Measurements from ENCODE around the gene SPAG17.
A peak's percentile ranks its signal among the peaks of the same experiment; 100 is the strongest.

The SPAG17 gene

DNA sequence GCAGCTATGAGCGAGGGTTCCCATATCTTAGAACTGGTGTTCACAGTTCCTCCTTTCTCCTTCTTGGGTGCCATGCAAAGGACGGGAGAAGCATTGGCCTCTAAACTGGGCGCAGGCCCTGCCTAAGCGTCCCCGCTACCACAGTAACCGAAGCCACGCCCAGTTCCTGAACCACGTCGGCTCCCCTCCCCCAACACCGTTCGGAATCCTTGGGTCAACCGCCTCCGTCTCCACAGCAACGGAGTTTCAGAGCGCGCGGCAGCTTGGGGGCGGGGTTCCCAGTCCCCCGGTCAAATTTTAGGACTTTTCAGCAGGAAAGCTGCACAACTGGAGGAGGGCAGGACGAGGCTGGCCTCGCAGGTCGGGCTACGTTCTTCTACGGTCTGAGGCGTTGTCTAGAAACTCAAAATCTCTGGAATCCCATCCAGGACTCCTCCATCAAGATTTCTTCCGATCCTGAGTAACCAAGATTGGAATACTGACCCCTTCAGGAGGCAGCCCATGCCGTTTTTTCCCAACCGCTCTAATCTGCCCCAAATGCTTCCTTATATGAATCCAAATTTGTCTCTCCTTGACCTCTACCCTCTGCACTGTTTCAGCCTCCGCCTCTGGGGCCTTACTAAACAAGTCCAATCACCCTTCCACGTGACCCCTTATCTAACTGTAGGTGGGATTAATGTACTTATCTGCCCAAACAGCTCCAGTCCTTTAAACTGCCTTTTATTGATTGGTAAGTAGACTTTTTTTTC lies at the start of gene SPAG17:
Gene SPAG17, minus strand, starts transcription at position 145 of the 749 bp plus-strand sequence. Its CDS starts 71 bp downstream, at position 74.
- peak in 30 of 56 donors; percentile 0 to 52 (median 10) for DNase-seq

DNA sequence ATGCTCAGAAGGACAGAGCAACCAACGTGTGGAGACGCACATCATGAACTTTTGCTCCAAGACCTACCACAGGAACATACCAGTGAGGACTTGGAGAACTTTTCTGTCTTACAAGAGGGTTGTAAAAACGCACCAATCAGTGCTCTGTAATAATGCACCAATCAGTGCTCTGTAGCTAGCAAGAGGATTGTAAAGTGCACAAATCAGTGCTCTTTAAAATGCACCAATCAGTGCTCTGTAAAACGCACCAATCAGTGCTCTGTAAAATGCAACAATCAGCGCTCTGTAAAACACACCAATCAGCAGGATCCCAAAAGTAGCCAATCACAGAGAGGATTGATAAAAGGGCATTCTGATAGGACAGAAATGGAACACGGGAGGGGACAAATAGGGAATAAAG lies 40.4 kb upstream of the SPAG17 start:
- DNase-seq: no peak

DNA sequence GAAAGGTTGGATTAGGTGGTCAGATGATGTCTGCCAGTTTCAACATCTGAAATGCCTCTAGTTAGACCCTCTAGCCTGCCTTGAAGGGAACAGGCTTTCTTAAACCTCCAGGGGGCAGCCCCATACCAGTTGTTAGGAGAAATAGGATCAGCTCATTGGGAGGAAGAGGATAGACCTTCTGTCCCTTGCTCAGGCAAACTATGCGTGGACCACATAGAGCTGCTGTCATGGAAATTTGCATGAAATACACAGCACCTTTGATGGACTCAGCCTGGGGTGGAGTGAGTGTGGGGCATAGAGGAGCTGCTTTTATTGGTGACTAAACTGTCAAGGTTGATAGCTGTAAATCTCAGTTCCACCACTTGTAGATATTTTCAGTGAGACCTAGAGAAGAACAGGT lies 38.4 kb upstream of the SPAG17 start:
- DNase-seq: no peak

DNA sequence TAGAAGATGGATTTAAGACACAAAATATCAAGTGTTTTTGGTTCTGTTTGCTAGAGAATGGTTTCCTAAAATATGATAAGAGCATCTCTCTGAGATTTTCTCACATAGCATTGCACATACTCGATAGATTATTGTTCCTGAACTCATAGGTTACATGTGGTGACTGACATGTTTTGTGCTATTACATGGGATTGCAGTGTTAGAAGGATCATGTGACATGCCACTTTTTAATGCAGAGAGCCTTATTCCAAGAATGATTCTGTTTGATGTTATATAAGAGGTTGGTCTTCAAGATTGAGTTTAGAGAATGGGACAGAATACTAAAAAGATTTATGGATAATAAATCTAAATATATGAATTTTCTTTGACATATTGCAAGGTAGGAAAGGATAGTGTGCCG lies 34.4 kb upstream of the SPAG17 start:
- no peak for DNase-seq

DNA sequence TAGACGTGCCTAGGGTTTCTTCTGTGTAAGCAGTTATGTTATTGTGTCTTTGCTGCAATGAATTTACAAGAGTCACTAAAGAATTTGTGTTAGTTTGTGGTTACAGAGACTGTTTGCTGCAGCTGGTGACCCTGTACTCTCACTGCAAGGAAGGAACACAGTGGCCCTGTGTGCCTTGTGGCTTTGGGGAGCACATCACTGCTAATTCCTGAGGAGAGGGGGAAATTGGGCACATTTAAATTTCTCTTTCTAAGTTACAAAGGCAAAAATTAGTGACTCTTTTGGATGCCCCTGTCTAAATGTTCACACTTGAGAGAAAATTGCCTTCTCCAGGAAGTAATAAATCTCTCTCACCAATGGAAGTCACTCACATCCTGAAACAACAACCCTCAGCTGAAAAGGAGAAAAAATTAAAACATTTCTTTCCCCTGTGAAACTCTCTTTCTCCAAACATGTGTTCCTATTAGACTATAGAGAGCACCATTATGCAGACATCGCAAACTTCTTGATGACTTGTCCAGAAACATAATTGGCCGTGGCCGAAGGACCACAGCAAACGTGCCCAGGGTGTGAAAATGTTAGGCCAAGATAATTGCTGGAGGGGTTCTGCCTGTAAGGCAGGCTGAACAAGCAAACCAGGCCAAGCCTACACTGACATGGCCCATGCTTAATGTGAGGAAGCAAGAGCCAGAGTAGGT lies 32.3 kb upstream of the SPAG17 start:
- DNase-seq: no peak

DNA sequence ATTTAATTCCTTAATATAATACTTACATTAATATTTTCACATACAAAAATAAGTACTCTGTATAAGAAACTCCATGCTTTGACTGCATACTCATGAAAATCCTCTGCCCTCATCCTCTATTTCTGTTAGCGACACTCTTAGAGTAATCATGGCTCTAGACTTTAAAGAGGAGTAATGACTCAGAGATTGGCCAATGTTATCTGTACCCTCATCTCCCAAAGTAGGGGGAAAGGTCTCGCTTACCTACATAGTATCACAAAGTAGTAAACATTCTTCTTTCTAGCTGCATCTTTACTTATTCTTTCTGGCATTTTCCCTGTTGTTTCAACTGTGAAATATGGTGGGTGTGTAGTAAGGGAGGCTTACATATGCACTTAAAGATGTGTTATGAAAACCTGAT lies 29.8 kb upstream of the SPAG17 start:
- no peak for DNase-seq

DNA sequence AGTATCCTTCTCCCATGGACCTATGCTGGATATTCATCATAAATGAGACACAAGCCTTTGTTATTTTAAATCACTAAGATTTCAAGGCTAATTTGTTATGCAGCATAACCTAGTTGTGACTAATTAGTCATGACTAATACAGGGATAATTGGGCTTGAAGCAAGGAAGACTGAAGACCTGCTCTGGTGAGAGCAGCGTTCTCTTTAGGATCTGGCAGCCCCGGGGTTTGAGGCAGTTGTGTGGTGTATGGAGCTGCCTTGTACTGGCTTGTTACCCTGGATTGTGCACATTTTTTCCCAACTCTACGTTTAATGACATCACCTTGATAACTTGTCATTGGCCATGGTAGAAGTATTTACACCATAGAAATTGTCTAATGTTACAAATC lies 25.7 kb upstream of the SPAG17 start:
- DNase-seq: no peak

DNA sequence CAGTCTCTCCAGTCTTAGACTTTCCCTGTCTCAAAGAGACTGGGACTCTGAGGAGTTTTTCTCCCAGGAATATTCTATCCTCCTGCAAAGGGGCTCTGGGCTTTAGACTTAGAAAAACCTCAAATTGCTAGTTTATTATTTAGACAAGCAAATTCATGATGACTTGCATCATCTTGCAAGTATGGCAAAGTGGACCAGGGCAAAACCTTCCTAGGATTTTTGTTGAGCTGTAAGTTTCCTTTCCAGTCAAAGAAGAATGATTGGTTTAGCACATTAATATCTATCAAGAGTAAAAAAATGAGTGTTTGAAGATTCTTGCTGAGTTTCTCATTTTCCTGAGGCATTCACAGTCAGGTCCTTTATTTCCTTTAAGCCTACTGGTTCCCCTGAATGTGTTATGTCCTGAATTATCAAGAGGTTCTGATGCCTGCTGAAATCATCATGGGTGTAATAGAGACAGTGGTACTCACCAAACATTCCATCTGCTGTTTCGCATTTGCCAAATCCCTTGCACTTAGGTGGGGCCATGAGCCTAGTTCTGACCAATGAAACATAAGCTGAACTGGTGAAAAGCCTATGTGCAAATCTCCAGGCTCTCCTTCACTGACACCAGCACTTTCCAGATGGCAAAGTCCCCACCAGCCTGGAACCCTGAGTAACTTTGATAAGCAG lies 25.2 kb upstream of the SPAG17 start:
- DNase-seq: no peak

DNA sequence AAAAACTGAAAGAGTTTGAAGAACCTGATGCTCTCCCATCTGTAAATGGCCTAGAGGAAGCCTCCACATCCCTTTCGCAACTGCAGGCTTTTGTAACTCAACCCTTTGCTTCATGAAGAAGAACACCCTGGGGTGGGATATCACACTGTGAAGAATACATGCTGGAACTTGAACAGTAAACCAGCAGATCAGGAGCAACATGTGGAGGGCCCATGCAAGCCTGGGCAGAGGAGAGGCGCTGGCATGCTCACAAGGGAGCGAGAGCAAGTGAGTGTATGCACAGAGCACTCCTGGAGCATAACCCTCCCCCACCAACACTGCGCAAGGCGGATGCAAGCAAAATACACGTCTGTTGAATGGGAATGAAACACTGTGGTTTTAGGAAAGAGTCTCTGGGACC lies 24.6 kb upstream of the SPAG17 start:
- DNase-seq: no peak

DNA sequence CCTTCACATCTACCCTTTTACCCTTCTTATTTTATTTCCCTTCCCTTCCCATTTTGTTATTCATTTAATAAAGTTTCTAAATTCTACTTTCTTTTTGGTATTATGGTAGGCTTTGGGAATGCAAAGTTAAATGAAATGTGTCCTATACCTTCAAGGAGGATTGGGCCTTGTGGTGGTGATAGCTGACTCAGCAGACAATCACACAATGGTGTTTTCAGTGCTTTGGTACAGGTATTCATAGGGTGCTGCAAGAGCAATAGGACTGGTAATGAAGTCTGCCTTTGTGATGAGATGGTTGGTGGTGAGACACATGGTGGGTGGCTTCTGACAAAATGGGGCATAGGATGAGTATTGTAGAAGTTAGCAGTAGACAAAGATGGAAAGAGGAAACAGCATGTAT lies 21.9 kb upstream of the SPAG17 start:
- DNase-seq: no peak

DNA sequence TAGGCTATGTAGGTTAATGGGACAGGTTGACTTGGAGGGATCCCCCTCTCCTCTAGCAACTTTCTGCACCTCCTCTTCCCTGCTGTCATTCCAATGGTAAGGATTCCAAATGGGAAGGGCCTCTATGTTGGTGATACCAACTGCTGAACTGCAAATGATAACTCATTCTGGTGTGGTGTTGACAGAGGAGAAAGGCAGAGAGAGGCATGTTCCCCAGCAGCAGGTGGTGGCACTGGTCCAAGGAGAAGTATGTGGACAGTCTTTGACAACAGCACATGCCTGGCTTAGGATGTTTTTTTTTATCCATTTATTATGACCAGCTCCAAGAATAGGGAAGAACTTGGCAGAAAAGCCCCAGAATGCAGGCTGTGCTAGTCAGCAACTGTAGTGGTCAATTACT lies 19.6 kb upstream of the SPAG17 start:
- no peak for DNase-seq

DNA sequence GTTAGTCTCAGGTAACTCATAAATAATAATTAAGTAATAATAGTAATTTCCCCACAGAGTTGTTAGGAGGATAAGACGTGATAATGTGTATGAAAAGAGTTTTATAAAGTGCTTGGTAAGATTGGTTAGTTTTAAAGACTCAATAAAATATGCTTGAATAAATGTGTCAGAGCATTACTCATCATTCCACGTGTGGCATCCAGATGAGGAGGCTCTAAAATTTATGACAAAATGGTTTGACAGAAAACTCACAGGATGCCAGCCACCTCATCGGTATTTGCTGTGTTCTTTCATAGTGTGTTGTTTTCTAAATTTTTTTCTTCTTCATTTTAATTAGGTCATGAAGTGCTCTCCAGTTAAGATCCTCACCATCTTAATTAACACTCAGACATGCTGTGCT lies 19.1 kb upstream of the SPAG17 start:
- no peak for DNase-seq

DNA sequence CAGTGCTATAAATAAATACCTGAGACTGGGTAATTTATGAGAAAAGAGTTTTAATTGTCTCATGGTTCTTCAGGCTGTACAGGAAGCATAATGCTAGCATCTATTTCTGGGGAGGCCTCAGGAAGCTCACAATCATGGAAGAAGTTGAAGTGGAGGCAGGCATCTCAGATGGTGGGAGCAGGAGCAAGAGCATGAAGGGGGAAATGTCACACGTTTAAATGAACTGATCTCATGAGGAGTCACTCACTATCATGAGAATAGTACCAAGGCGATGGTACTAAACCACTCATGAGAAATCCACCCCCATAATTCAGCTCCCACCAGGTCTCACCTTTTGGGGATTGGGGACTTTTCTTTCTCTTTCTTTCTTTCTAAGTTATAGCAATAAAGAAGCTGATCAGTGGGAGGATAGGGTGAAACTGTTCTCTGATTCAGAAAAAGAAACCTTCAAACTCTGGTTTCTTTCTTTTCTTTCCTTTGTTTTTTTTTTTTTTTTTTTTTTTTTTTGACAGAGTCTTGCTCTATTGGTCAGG lies 17.1 kb upstream of the SPAG17 start:
- no peak for DNase-seq

DNA sequence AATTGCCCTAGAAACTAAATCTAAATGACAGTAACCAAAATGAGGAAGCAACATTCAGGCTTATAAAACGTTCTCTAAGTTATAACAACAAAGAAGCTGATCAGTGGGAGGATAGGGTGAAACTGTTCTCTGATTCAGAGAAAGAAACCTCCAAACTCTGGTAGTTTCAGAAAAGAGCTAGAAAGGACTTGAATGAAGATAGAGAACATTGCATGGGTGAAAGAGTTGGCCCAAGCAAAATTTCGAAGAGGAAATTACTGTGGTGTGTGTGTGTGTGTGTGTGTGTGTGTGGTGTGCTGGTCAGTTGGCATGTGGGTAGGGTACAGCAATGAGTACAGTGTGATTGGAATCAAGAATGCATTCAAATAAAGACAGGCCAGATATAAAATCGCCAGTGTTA lies 16.5 kb upstream of the SPAG17 start:
- no peak for DNase-seq

DNA sequence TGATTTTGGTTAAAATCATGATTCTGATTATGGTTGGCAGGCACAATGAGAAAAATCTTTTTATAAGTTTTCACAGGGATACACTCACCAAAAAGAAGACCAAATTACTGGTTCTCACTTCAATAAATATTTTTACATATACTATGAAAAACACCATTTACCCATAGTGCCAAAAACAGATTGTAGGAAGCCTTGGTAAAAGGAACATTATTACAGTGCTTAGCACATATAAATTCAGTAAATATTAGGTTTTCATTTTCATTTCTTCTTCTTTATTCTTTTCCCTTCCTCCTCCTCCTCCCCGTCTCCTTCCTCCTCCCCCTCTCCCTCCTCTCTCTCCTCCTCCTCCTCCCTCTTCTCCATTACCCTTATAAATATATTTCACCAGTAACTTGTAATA lies 15.8 kb upstream of the SPAG17 start:
- DNase-seq: no peak

DNA sequence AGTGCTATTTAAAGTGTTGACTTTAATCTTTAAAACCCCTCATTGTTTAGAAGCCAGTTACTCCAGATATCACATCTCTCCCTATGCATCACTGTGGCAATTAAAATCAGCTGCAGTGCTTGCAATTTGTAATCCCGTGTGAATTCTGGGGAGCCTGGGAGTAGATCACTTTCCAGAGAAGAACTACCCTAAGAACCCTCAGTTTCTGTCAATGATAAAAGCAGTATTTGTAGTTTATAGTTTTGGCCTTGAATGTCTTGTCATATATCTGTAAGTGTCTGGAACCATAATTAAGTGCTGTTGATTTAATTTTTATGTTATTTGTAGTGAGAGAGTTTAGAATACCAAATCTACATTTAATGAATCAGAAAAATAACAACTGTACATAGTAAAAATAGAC lies 5.5 kb upstream of the SPAG17 start:
- no peak for DNase-seq

DNA sequence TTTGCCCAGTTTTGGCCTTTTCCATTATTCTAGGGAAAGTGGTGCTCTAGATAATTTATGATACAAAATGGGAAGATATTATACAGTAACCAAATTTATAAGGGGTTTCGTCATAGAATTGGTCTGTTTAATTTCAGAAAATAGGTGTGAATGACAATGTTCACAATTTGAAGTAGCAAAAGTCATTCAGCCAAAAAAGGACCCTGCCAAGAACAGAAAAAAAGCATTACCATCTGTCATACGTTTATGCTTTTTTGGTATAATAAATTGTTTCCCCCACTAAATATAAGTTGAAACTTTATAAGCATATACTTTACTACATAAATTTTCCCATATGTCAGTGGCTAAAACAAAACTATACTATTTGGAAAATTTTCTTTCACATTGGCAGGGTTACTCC lies 4.5 kb upstream of the SPAG17 start:
- no peak for DNase-seq

DNA sequence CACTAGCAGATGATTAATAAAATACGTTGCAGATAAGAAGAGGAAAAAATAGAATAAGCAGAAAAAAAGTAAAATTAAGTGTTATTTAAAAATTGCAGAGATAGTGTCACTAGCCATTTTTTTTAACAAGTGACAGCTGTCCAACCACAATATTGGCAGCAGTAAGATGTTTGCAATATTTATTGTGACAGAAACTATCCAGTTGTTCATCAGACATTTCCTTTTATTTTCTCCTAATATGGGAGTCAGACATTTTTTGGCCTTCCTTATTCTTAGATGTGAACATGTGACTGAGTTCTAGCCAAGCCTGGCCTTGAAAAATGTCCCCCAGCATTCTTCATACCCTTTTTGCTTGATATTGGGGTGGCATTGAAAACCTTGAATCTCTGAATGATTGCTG lies 3.4 kb upstream of the SPAG17 start:
- DNase-seq: no peak

DNA sequence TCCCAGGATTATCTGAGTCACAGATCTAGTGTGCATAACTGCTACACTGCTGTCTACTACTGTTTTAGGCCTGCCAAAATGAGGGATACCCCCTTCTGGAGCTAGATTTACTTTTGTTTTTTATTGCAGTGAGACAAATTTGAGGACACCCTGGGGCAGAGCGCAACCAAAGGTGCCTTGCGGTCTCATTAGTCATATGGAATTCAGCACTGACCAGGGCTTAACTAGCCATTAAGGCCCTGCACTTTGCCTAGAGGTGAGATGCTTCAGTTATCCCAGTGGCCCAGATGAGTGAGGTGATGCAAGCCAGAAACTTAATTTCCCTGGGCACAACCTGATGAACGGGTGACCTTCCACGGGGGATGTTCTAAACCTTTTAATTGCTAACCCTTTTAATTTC lies 998 bp upstream of the SPAG17 start:
- DNase-seq: no peak

DNA sequence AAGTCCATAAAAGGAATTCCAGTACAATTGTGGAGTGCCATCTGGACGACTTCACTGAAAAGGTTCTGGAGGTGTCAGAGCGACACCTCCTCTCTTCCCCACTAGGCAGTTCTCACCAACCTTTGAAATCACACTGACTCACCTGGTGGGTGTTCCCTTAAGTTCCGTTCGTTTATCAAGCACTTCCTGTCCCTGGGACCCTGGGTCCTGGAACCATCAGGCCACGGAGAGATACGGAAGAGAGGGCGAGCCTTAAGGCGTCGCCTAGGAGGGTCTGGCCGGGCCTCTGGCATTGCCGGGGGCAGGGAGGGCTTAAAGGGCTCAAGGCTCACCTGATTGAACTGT lies 317 bp downstream of the SPAG17 start:
- DNase-seq: no peak

DNA sequence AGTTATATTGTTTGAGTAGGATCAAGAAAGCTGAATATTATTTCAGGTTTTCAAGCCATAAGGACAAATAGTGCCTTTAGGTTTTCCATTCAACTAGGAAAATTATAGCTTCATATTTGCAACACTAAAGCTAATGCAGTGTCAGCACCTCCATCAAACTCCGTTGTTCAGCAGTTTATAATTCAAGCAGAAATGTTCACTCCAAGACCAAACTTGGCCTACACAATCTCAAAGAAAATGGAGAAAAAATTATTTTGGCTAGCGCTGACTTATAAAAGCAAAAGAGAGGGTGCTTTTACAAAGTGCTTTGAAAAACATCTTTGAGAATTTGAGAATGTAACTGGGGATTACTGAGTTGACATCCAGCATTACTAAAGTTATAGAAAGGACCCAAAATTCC lies 1.4 kb downstream of the SPAG17 start:
- DNase-seq: no peak

DNA sequence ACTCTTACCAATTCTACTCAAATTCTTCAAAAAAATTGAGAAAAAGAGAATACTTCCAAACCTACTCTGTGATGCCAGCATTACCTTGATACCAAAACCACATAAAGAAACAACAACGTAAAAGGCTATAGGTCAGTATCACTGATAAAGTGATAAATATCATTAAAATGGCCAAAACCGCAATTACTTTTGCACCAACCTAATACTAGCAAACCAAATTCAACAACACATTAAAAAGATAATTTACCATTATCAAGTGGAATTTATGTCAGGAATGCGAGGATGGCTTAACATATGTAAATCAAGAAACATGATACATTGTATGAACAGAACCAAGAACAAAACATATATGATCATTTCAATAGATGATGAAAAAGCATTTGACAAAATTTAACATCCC lies 7.0 kb downstream of the SPAG17 start:
- no peak for DNase-seq

DNA sequence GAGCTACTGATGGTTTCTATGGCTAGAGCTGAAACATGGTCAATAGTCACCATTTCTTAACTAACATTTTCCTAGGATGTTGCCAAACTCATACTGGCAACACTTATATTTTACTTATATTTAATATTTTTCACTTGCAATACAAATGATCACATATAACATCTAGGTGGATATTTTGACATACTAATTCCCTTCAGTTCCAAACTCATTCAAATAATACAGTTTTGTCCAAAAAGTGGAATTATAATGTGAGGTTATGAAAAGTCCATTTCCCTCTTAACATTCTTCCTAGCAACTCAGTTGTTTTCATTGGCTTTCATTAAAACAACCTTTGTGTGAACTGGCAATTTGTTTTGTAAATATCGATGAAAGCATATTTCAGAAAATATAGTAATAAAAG lies 16.0 kb downstream of the SPAG17 start:
- DNase-seq: no peak

Data from amygdala (tissue), 56 donors.